ENCODE results near the gene COG7. TPM values are rescaled to one million over a fixed set of nuclear protein-coding genes. Genes with fewer than 3 reads are reported as not detected.
"Not testable (repeated sequence)": the region's sequence is repeated elsewhere in the genome, so short reads cannot be mapped to it uniquely, and the experiment has no call there.

COG7 gene
- total and polyA plus RNA-seq, 5 donors = 11.7 to 13.8 (median 13.0) TPM

DNA sequence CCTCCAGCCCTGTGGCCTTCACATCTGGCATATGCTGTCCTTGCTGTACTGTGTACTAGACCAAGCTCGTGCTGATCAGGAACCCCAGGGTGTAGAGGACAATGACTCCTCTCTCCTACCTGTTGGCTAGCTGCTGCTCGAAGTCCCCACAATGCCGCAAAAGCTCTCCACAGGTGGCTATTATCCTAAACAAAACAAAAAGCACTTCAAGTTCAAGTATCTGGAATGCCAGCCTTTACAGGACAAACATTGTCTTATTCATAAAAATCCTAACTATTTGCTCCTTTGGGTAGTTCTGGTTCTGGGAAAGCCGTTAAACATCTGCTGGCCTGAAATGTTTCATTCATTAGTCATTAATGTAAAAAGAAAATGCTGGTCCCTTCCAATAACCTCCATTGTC lies 42.8 kb downstream of the COG7 start:
- Histone ChIP-seq H3K4me1 (ENCODE audit: control insufficient read depth, insufficient read depth, low read length) (no peaks in the 10 kb centered on the region), H3K27me3 (ENCODE audit: control insufficient read depth, insufficient read depth) (no peaks in the 10 kb centered on the region), H3K9me3 (ENCODE audit: control insufficient read depth, low read length) (no peaks in the 10 kb centered on the region), H3K27ac (ENCODE audit: low read length) (no peak overlapping the region), H3K4me3 (ENCODE audit: low read length) (no peak overlapping the region)
- no peak for DNase-seq
- WGBS = 84% methylated on average over 4 of the region's 4 CpGs
- ATAC-seq = no peak
- intact Hi-C loops (cut with DNase I) = no loop called here

- no peaks in the 10 kb centered on the region for H3K4me1 ChIP-seq (ENCODE audit: control insufficient read depth, insufficient read depth, low read length)
- H3K4me3 ChIP-seq (ENCODE audit: low read length) = no peak overlapping the region
- ATAC-seq (no peak), DNase-seq (no peak)
- WGBS = 83% methylated on average over 2 of the region's 2 CpGs
- no peaks in the 10 kb centered on the region for H3K27me3 ChIP-seq (ENCODE audit: control insufficient read depth, insufficient read depth)
- intact Hi-C loops (cut with DNase I) = no loop called here
- H3K27ac ChIP-seq (ENCODE audit: low read length) = no peak overlapping the region
- H3K9me3 ChIP-seq (ENCODE audit: control insufficient read depth, low read length) = no peaks in the 10 kb centered on the region
Observed at GRCh38 chr16:23409522-23409921, 43.5 kb downstream of the COG7 start.

- DNase-seq (peak; percentile 46 to 86 (median 65)), ATAC-seq (peak; percentile 94 to 95)
- WGBS = 73% methylated on average over 7 of the region's 7 CpGs
- Histone ChIP-seq H3K27ac (ENCODE audit: low read length) (no peak overlapping the region), H3K9me3 (ENCODE audit: control insufficient read depth, low read length) (no peaks in the 10 kb centered on the region), H3K4me1 (ENCODE audit: control insufficient read depth, insufficient read depth, low read length) (no peaks in the 10 kb centered on the region), H3K4me3 (ENCODE audit: low read length) (no peak overlapping the region), H3K27me3 (ENCODE audit: control insufficient read depth, insufficient read depth) (no peaks in the 10 kb centered on the region)
- intact Hi-C loops (cut with DNase I) = no loop called here
Observed at GRCh38 chr16:23408823-23409298, 44.1 kb downstream of the COG7 start.

- intact Hi-C loops (cut with DNase I) = no loop called here
- H3K4me3 ChIP-seq (ENCODE audit: low read length) = no peak overlapping the region
- H3K27ac ChIP-seq (ENCODE audit: low read length) = no peak overlapping the region
- DNase-seq (no peak), ATAC-seq (peak in 1 of 2 donors; percentile 14)
- H3K9me3 ChIP-seq (ENCODE audit: control insufficient read depth, low read length) = no peaks in the 10 kb centered on the region
- no peaks in the 10 kb centered on the region for H3K27me3 ChIP-seq (ENCODE audit: control insufficient read depth, insufficient read depth)
- no peaks in the 10 kb centered on the region for H3K4me1 ChIP-seq (ENCODE audit: control insufficient read depth, insufficient read depth, low read length)
- 86% methylated on average over 14 of the region's 21 CpGs for WGBS
Observed at GRCh38 chr16:23408242-23408822, 44.7 kb downstream of the COG7 start.

DNA sequence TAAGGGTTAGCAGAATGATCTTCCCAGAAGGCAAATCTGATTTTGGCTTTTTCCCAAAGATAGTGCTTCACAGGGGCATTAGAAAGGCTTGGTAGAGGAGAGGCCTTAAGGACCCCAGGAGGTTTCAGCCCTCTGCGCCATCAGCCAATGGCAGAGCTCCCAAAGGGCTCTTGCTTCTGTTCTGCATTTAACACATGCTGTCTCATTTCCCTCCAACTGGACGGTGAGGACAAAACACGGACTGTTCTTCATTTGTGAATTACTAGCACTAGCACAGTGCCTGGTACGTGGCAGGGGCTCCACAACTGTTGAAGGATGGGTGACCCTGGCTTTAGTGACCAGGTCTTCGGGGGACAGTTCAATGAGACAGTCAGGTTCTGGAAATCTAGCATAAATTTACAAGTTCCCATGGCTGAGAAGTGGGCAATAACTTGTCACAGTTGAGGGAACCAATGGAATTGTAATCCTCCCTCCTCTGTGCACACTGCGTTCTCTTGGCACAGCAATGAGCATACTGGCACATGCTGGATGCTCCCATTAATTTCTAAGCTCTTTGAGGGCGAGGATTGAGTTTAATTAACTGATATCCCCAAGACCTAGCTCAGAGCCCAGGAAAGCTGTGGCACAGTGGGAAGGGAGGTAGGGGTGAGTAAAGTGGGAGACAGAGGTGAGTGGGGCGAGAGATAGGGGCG lies 45.4 kb downstream of the COG7 start:
- ATAC-seq = no peak
- intact Hi-C loops (cut with DNase I) = no loop called here
- DNase-seq = no peak
- no peak overlapping the region for H3K4me3 ChIP-seq (ENCODE audit: low read length)
- H3K27ac ChIP-seq (ENCODE audit: low read length) = no peak overlapping the region
- H3K4me1 ChIP-seq (ENCODE audit: control insufficient read depth, insufficient read depth, low read length) = no peaks in the 10 kb centered on the region
- WGBS = 91% methylated on average over 9 of the region's 9 CpGs
- H3K9me3 ChIP-seq (ENCODE audit: control insufficient read depth, low read length) = no peaks in the 10 kb centered on the region
- H3K27me3 ChIP-seq (ENCODE audit: control insufficient read depth, insufficient read depth) = no peaks in the 10 kb centered on the region

GRCh38 chr16:23406546-23407240 lies 46.3 kb downstream of the COG7 start:
- Histone ChIP-seq H3K4me1 (ENCODE audit: control insufficient read depth, insufficient read depth, low read length) (no peaks in the 10 kb centered on the region), H3K27ac (ENCODE audit: low read length) (no peak overlapping the region), H3K27me3 (ENCODE audit: control insufficient read depth, insufficient read depth) (no peaks in the 10 kb centered on the region), H3K4me3 (ENCODE audit: low read length) (no peak overlapping the region), H3K9me3 (ENCODE audit: control insufficient read depth, low read length) (no peaks in the 10 kb centered on the region)
- no peak for ATAC-seq
- intact Hi-C loops (cut with DNase I) = no loop called here
- no peak for DNase-seq
- WGBS = 93% methylated on average over 6 of the region's 6 CpGs

DNA sequence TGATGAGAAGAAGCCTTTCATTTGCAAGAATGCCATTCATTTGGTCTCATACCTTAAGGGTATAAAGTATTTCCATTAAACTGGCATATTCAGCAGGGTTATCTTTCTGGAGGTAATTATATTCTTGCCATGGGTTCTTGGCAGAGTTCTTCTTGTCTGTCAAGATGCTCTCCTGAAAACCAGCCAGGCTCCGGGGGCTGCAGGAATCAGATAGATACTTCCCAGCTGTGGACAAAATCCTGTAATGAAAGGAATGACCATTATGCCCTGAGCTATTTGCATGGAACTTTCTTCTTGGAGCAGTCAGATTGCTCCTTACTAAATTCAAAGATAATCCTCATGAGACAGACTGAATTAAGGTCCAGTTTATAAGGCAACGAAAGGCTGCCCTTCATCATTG lies 47.0 kb downstream of the COG7 start:
- Histone ChIP-seq H3K9me3 (ENCODE audit: control insufficient read depth, low read length) (no peaks in the 10 kb centered on the region), H3K4me3 (ENCODE audit: low read length) (no peak overlapping the region), H3K27me3 (ENCODE audit: control insufficient read depth, insufficient read depth) (no peaks in the 10 kb centered on the region), H3K27ac (ENCODE audit: low read length) (no peak overlapping the region), H3K4me1 (ENCODE audit: control insufficient read depth, insufficient read depth, low read length) (no peaks in the 10 kb centered on the region)
- ATAC-seq (no peak), DNase-seq (no peak)
- 70% methylated on average over 2 of the region's 2 CpGs for WGBS
- intact Hi-C loops (cut with DNase I) = no loop called here

- ATAC-seq = no peak
- DNase-seq = no peak
- WGBS = 77% methylated on average over 11 of the region's 11 CpGs
- no peaks in the 10 kb centered on the region for H3K27me3 ChIP-seq (ENCODE audit: control insufficient read depth, insufficient read depth)
- intact Hi-C loops (cut with DNase I) = no loop called here
- H3K4me1 ChIP-seq (ENCODE audit: control insufficient read depth, insufficient read depth, low read length) = no peaks in the 10 kb centered on the region
- no peaks in the 10 kb centered on the region for H3K9me3 ChIP-seq (ENCODE audit: control insufficient read depth, low read length)
- H3K4me3 ChIP-seq (ENCODE audit: low read length) = no peak overlapping the region
- H3K27ac ChIP-seq (ENCODE audit: low read length) = no peak overlapping the region
Observed at GRCh38 chr16:23403547-23403946, 49.4 kb downstream of the COG7 start.

DNA sequence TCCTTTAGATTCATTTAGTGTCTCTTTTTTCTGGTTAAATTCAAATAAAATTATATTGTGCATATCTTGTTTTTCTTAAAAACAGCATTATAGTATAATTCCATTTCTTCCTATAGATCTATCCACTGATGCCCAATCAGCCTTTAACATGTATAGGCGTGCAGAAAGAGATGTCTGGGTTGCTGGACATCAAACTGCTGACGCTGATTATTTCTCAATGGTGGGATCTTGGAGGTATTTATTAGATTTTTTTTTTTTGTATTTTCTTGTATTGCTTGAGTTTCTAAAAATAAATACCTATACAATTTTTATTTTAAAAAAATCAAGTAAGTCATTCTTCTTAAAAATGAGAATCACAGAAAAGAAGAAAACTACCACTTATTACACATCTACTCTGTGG lies 50.9 kb downstream of the COG7 start:
- DNase-seq (no peak), ATAC-seq (no peak)
- intact Hi-C loops (cut with DNase I) = no loop called here
- Histone ChIP-seq H3K27ac (ENCODE audit: low read length) (no peak overlapping the region), H3K4me3 (ENCODE audit: low read length) (no peak overlapping the region), H3K27me3 (ENCODE audit: control insufficient read depth, insufficient read depth) (no peaks in the 10 kb centered on the region), H3K9me3 (ENCODE audit: control insufficient read depth, low read length) (no peaks in the 10 kb centered on the region), H3K4me1 (ENCODE audit: control insufficient read depth, insufficient read depth, low read length) (no peaks in the 10 kb centered on the region)
- 96% methylated on average over 2 of the region's 2 CpGs for WGBS

DNA sequence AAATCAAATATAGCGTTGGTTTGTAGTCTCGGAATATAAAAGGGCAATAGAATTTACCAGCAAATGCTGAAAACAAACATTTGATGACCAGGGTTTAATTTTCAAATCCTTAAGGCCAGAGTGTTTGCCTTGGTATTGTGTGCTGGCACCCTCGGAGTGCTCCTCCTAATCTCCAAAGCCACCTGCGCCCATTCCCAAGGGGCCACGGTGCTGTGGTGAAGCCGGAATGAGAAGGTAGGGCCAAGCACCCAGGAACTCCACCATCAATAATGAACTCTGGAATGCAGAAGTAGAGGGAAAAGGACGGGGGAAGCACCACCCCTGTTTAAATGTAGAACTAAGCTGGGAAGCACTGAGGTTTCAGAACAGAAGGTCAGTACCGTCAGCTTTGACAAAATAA lies 51.9 kb downstream of the COG7 start:
- Histone ChIP-seq H3K27me3 (ENCODE audit: control insufficient read depth, insufficient read depth) (no peaks in the 10 kb centered on the region), H3K4me3 (ENCODE audit: low read length) (no peak overlapping the region), H3K4me1 (ENCODE audit: control insufficient read depth, insufficient read depth, low read length) (no peaks in the 10 kb centered on the region), H3K9me3 (ENCODE audit: control insufficient read depth, low read length) (no peaks in the 10 kb centered on the region), H3K27ac (ENCODE audit: low read length) (no peak overlapping the region)
- intact Hi-C loops (cut with DNase I) = no loop called here
- 93% methylated on average over 8 of the region's 8 CpGs for WGBS
- DNase-seq (no peak), ATAC-seq (no peak)

GRCh38 chr16:23400447-23400846 lies 52.5 kb downstream of the COG7 start:
- WGBS = 93% methylated on average over 7 of the region's 7 CpGs
- H3K9me3 ChIP-seq (ENCODE audit: control insufficient read depth, low read length); H3K27me3 ChIP-seq (ENCODE audit: control insufficient read depth, insufficient read depth); ATAC-seq; H3K27ac ChIP-seq (ENCODE audit: low read length); intact Hi-C loops (cut with DNase I); DNase-seq; H3K4me1 ChIP-seq (ENCODE audit: control insufficient read depth, insufficient read depth, low read length); H3K4me3 ChIP-seq (ENCODE audit: low read length): not testable (repeated sequence)

Data from right cardiac atrium (tissue), 5 donors.